Osteocyte (in vitro differentiated cells): Measurements from ENCODE around the gene NECTIN1. TPM values are rescaled to one million over a fixed set of nuclear protein-coding genes. Genes with fewer than 3 reads are reported as not detected.

Source experiments
- DNase-seq: peaks from one replicate; pipeline ENCODE4 v3.0.0; 2021; ENCODE audit warnings: mixed read lengths; ENCODE audit not compliant: unreplicated experiment; ENCODE audit errors: extremely low spot score
- H3K27ac Mint-ChIP-seq: one replicate; pipeline ENCODE4 v1.8.0; 2021; ENCODE audit warnings: mild to moderate bottlenecking, mixed read lengths; ENCODE audit not compliant: unreplicated experiment
- H3K27me3 Mint-ChIP-seq: one replicate; pipeline ENCODE4 v1.8.0; 2021; ENCODE audit warnings: mixed read lengths; ENCODE audit not compliant: unreplicated experiment
- H3K36me3 Mint-ChIP-seq: one replicate; pipeline ENCODE4 v1.8.0; 2021; ENCODE audit warnings: mixed read lengths; ENCODE audit not compliant: unreplicated experiment
- H3K4me1 Mint-ChIP-seq: one replicate; pipeline ENCODE4 v1.8.0; 2021; ENCODE audit warnings: mixed read lengths; ENCODE audit not compliant: unreplicated experiment
- H3K4me3 Mint-ChIP-seq: one replicate; pipeline ENCODE4 v1.8.0; 2021; ENCODE audit warnings: mild to moderate bottlenecking, moderate library complexity, mixed read lengths; ENCODE audit not compliant: unreplicated experiment
- H3K9me3 Mint-ChIP-seq: one replicate; pipeline ENCODE4 v1.8.0; 2021; ENCODE audit warnings: mixed read lengths; ENCODE audit not compliant: unreplicated experiment
- total RNA-seq: library from RNA; stranded (reverse); gene quantifications from 2 replicates; pipeline ENCODE4 v1.2.1, GENCODE V29; 2021
- TF ChIP-seq, protein P1 (sequence below): fragments of 200-600 bp; sonication (generic); IDR thresholded peaks from 2 replicates; pipeline ENCODE4 v1.5.0; 2021; ENCODE audit warnings: antibody characterized with exemption, mild to moderate bottlenecking, moderate library complexity

NECTIN1 gene
- total RNA-seq, 1 donor from 2014 or later, result 7.2 TPM

DNA sequence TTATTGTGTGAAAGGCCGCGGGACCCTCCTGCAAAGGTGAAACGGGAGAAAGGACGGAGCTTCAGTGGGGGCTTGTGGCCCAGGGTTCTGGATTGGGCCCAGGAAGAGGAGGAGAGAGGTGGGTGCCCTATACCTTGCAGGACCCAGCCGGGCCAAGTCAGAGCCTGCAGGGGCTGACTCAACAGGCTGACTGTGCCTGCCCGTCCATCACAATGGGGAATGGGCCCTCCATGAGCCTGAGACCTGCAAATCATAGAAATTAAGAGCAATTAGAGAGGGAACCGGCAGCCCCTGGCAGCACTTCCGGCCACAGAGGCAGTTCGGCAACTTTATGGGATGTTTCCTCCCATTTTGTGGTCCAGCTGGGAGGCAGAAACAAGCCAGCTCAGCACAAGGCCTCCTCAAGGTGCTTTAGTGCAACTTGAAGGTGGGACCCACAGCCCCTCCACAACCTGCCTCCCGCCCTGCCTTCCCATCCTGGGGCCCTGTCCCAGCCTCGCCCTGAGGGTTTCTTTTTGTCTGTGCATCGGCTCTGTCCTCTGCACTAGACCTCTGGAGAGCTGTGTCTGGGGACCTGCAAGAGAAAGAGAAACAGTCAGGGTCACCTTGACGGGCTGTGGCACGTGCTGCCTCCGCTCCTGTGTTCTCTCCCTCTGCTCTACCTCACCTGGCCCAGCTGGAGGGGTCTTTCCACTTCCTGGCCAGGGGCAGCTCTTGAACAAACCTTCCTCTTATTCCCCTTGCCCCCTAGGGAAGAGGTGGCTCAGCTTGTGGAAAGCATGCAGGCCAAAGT, 19.1 kb upstream of the NECTIN1 start:
- Mint-ChIP-seq H3K36me3 (no peaks in the 10 kb centered on the region), H3K27me3 (peaks cover 50% of the 10 kb centered on the region), H3K4me3 (no peak overlapping the region), H3K27ac (no peak overlapping the region), H3K4me1 (no peaks in the 10 kb centered on the region), H3K9me3 (no peaks in the 10 kb centered on the region)
- DNase-seq, result no peak
- TF ChIP-seq, protein P1, sequence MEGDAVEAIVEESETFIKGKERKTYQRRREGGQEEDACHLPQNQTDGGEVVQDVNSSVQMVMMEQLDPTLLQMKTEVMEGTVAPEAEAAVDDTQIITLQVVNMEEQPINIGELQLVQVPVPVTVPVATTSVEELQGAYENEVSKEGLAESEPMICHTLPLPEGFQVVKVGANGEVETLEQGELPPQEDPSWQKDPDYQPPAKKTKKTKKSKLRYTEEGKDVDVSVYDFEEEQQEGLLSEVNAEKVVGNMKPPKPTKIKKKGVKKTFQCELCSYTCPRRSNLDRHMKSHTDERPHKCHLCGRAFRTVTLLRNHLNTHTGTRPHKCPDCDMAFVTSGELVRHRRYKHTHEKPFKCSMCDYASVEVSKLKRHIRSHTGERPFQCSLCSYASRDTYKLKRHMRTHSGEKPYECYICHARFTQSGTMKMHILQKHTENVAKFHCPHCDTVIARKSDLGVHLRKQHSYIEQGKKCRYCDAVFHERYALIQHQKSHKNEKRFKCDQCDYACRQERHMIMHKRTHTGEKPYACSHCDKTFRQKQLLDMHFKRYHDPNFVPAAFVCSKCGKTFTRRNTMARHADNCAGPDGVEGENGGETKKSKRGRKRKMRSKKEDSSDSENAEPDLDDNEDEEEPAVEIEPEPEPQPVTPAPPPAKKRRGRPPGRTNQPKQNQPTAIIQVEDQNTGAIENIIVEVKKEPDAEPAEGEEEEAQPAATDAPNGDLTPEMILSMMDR, result no peak

DNA sequence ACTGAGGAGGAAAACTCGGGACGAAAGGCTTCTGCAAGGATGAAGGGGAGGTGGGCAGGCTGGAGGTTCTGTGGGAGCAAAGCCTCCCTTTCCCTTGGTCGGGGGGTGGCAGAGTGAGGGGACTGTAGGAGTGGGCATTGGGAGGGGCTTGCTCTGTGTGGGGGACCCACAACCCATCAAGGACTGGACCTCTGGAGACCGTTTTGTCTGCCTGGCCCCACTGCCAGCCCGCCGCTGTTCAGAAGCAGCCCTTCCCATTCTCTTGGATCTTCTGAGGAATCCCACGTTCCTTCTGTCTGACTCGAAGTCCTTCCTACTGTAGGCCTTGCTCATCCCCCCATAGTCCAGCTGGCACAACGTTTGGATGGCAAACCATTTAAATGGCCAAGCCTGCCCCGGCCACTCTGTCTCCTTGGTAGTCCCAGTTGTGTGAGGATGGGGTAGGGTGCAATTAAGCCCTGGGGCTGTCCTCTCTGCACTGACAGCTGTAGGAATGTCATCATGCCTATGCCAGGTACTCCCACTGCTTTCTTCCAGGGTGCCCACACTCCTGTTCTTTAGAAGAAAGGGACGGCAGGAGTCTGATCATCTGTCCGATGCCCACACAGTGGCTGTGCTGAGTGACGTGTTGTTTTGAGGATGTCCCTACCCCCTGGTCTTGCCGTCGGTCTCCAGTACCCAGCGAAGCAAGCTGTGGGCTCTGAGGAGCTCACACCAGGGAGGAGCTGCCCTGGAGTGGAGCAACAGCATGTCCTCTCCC, 17.0 kb upstream of the NECTIN1 start:
- Mint-ChIP-seq H3K27me3 (peaks cover 54% of the 10 kb centered on the region), H3K4me3 (no peak overlapping the region), H3K27ac (no peak overlapping the region)

DNA sequence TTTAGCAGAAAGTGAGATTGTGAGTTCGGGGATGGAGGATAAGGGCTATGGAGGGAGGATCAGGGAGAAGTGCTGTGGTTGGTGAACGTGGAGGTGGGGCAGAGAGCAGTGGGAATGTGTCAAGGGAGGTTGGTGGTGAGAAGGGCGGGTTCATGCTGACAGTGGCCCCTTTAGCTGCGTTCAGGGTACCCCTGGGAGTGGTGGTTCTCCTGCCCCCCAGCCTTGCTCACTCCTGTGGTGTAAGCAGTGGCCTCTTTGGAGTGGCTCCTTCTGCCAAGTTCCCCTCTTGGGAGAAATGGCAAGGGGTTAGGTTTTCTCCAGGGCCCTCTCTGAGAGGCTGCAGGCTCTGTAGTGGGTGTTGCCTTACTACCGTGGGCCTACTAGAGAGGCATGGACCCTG, 16.1 kb upstream of the NECTIN1 start:
- H3K27me3 Mint-ChIP-seq, result peaks cover 62% of the 10 kb centered on the region
- H3K9me3 Mint-ChIP-seq, result no peaks in the 10 kb centered on the region
- DNase-seq, result no peak
- H3K27ac Mint-ChIP-seq, result no peak overlapping the region
- TF ChIP-seq, protein P1, result no peak
- H3K36me3 Mint-ChIP-seq, result no peaks in the 10 kb centered on the region
- H3K4me3 Mint-ChIP-seq, result no peak overlapping the region
- peaks cover 6% of the 10 kb centered on the region for H3K4me1 Mint-ChIP-seq

More for the DNA sequence above, 17.0 kb upstream of the NECTIN1 start:
- H3K4me1 Mint-ChIP-seq, result peaks cover 6% of the 10 kb centered on the region
- TF ChIP-seq, protein P1, result no peak
- H3K9me3 Mint-ChIP-seq, result no peaks in the 10 kb centered on the region
- no peak for DNase-seq
- H3K36me3 Mint-ChIP-seq, result no peaks in the 10 kb centered on the region

DNA sequence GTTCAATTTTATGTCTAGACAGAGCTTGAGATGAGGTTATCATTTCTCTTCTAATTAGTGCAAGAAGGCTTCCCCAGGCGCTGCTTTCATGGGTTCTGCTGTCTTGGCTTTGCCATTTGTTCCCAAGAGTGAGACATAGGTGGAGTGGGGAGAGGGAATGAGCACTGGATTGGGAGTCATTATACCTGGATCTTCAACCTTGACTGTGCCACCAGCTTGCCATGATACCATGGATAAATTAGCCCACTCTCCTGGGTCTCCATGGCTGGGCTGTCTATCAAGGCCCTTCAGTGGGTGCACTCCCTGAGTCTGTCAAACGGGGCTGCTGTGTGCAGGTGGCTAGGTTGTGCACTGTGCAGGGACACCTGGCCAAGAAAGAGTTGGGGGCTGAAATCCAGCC, 15.6 kb upstream of the NECTIN1 start:
- Mint-ChIP-seq H3K27me3 (peaks cover 68% of the 10 kb centered on the region), H3K36me3 (no peaks in the 10 kb centered on the region), H3K9me3 (no peaks in the 10 kb centered on the region), H3K4me1 (peaks cover 6% of the 10 kb centered on the region), H3K4me3 (no peak overlapping the region), H3K27ac (no peak overlapping the region)
- DNase-seq, result no peak
- TF ChIP-seq, protein P1, result no peak

DNA sequence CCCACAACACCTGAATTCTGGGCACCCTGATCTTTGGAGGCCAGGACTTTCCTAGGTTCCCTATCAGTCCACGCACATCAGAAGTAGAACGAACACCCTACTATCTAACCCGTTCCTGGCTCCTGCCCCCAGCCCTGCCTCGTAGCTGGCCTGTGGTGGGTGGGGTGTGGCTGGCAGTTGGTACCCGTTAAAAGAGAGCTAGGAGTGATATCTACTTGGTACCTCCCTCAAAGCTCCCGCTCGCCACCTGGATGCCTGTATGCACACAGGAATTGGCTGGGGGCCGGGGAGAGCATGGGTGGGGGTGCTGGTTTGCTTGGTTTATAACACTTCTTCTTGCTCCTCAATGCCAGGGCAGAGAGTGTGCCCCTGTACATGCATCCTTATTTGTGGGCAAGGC, 14.0 kb upstream of the NECTIN1 start:
- TF ChIP-seq, protein P1, result no peak
- H3K27ac Mint-ChIP-seq, result no peak overlapping the region
- H3K4me1 Mint-ChIP-seq, result peaks cover 6% of the 10 kb centered on the region
- peaks cover 76% of the 10 kb centered on the region for H3K27me3 Mint-ChIP-seq
- no peaks in the 10 kb centered on the region for H3K9me3 Mint-ChIP-seq
- H3K4me3 Mint-ChIP-seq, result peak overlapping the region; percentile 54
- no peak for DNase-seq
- H3K36me3 Mint-ChIP-seq, result no peaks in the 10 kb centered on the region
